ENCODE measurements around the gene ATAD3C.
"Not testable (repeated sequence)": the region's sequence is repeated elsewhere in the genome, so short reads cannot be mapped to it uniquely, and the experiment has no call there.

ATAD3C gene

DNA sequence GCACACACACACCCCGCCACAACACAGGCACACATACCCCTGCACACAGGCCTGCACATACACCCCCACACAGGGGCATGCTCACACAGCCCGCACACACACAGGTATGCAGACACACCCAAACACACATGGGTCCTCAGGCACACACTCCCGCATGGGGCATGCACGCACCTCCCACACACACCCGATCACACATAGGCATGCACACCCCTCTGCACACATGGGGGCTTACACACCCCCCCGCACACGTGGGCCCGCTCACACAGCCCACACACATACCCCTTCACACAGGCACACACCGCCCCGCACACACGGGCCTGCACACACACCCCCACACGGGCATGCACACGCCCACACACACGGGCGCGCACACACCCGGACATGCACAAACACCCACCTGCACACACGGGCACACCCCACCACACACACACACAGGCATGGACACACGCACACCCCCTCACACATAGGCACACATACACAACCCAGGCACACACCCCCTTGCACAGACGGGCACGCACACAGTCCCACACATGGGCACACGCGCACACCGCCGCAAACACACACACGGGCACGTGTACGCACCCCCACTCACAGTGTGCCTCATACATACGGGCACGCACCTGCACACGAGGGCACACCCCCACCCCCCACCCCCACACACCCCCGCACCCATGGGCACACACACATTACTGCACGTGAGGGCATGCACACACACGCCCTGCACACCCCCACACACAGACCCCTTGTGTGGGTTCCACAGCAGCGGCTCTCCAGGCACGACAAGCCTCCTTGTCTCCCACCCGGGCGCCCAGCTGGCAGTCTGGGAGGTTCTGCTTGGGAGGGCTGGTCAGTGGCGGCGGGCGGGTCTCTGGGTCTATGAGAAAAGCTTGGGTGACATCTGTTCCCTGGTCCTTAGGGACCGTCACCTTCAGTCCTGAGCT lies 30.3 kb downstream of the ATAD3C start:
- no peak for DNase-seq

GRCh38 chr1:1480488-1480867 lies 31.0 kb downstream of the ATAD3C start:
- not testable (repeated sequence) for DNase-seq

GRCh38 chr1:1481811-1482210 lies 32.3 kb downstream of the ATAD3C start:
- not testable (repeated sequence) for DNase-seq

DNA sequence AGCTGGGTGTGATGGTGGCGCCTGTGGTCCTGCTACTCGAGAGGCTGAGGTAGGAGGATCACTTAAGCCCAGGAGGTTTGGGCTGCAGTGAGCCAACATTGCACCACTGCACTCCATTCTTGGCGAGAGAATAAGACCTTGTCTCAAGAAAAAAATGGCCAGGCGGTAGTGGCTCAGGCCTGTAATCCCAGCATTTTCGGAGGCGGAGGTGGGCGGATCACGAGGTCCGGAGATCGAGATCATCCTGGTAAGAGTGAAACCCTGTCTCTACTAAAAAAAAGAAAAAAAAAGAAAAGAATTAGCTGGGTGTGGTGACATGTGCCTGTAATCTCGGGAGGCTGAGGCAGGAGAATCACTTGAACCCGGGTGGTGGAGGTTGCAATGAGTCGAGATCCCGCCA lies 33.4 kb downstream of the ATAD3C start:
- DNase-seq: no peak

GRCh38 chr1:1483714-1484113 lies 34.2 kb downstream of the ATAD3C start:
- no peak for DNase-seq

DNA sequence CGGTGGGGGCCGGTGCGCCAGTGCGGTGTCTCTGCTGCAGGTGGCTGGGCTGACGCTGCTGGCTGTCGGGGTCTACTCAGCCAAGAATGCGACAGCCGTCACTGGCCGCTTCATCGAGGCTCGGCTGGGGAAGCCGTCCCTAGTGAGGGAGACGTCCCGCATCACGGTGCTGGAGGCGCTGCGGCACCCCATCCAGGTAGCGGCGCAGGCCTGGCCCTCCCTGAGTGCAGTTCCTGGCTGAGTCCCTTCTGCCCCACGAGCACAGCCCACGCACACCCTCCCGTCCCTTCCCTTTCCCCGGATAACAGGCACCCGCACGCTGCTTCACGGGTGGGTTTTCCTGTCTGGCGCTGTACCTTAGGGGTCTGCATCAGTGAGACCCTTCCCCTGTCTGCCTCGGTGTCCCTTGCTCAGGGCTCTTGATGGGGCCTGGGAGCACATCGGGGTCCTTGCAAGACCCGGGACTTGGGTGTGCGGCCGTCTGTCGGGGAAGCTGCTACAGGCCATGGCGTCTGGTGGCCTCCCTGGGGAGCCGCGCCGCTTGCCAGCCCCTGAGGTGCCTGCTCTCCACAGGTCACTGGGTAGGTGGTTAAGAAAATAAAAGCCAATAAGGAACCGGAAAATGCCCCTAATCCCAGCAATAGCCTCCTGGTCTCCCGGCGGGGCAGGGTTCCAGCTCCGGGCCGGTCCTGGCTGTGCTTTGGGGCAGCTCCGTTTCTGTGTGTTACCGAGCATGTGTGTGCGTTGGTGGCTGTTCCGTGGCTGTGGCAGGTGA lies 35.7 kb downstream of the ATAD3C start:
- not testable (repeated sequence) for DNase-seq

DNA sequence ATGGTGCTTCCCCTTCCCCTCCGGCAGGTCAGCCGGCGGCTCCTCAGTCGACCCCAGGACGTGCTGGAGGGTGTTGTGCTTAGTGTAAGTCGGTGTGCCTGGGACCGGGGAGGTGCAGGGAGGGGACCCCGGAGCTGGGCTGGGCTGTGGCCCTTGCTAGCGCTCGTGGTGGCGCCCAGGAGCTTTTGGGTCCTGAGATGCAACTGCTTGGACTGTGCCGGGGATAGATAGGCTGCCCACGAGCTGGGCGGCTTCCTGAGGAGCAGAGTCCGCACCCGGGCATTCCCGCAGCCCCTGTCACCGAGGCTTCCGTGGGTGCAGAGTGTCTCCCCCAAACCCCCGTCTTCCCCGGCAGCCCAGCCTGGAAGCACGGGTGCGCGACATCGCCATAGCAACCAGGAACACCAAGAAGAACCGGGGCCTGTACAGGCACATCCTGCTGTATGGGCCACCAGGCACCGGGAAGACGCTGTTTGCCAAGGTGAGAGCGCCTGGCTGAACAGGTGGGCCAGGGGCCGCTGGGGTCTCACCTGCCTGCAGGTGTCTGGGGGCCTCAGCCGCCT lies 36.3 kb downstream of the ATAD3C start:
- not testable (repeated sequence) for DNase-seq

DNA sequence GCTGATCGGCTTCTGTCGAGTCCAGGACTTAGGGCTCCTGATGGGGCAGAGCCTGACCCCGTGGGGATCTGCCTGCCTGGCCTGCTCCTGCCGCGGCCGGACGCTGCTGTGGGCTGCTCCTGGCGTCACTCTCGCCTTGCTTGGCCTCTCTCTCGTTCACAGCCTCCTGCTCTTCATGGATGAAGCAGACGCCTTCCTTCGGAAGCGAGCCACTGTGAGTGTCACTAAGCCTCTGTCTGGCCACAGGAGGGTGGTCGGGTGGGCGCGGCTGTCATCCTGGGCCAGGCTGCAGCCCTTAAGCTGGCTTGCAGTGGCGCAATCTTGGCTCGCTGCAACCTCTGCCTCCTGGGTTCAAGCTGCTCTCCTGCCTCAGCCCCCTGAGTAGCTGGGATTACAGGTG lies 38.2 kb downstream of the ATAD3C start:
- DNase-seq: no peak

GRCh38 chr1:1489231-1489630 lies 39.7 kb downstream of the ATAD3C start:
- no peak for DNase-seq

DNA sequence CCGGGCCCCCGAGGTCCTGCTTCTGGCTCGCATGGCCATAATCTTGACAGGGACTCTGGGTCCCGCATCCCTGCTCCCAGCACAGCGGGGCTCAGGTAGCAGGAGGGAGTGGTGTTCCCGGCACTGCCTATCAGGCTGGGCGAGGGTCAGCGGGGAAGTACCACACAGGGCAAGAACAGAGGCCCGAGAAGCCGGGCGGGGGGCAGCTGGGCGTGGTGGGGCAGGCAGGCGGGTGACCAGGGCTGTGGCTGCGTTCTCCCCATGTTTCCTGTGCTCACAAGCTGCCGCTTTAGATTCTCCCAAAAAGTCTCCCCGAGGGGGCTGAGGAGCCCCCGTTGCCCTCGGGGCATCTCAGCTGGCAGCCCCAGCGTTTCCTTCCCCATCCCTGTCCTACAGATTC lies 40.4 kb downstream of the ATAD3C start:
- DNase-seq: no peak

- no peak for DNase-seq
Measured at GRCh38 chr1:1490633-1491230, 41.2 kb downstream of the ATAD3C start.

DNA sequence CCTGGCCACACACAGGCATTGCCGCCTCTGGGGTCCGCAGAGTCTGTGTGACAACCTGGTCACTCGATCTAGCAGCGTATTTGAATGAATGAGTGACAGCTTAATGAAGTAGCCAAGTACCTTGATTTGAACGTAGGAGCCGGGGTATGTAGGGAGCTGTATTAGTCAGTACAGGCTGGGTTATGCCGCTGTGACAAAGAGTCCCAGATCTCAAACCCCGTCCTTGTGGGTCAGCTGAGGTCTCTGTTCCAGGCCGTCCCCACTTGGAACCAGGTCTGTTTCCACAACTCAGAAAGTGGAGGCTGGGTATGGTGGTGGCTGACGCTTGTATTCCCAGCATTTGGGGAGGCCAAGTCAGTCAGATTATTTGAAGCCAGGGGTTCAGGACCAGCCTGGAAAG lies 42.1 kb downstream of the ATAD3C start:
- no peak for DNase-seq

DNA sequence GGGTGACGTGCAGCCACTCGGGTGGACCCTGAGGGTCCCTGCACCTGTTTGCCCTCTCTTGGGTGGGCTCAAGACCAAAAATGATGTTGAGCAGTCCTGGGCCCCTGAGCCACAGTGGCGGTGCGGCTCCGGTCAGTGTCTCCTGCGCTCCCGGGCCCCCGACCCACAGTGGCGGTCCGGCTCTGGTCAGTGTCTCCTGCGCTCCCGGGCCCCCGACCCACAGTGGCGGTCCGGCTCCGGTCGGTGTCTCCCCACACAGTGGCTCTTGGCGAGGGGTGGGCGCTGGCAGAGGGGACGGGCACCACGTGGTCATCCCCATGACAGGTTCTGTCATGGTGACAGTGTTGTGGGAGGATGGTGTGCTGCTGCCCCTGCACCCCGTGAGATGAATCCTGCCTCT lies 44.8 kb downstream of the ATAD3C start:
- DNase-seq: not testable (repeated sequence)

- DNase-seq: not testable (repeated sequence)
Measured at GRCh38 chr1:1495461-1495975, 46.0 kb downstream of the ATAD3C start.

- peak; percentile 60 to 91 for DNase-seq
Measured at GRCh38 chr1:1504777-1505365, 55.4 kb downstream of the ATAD3C start.

GRCh38 chr1:1505366-1505798 lies 55.9 kb downstream of the ATAD3C start:
- peak in 1 of 2 experiments; percentile 21 for DNase-seq

GRCh38 chr1:1505801-1506200 lies 56.3 kb downstream of the ATAD3C start:
- DNase-seq: not testable (repeated sequence)

GRCh38 chr1:1507305-1507704 lies 57.8 kb downstream of the ATAD3C start:
- DNase-seq: no peak

GRCh38 chr1:1508775-1509464 lies 59.4 kb downstream of the ATAD3C start:
- not testable (repeated sequence) for DNase-seq

- not testable (repeated sequence) for DNase-seq
Measured at GRCh38 chr1:1509465-1509850, 60.0 kb downstream of the ATAD3C start.

DNA sequence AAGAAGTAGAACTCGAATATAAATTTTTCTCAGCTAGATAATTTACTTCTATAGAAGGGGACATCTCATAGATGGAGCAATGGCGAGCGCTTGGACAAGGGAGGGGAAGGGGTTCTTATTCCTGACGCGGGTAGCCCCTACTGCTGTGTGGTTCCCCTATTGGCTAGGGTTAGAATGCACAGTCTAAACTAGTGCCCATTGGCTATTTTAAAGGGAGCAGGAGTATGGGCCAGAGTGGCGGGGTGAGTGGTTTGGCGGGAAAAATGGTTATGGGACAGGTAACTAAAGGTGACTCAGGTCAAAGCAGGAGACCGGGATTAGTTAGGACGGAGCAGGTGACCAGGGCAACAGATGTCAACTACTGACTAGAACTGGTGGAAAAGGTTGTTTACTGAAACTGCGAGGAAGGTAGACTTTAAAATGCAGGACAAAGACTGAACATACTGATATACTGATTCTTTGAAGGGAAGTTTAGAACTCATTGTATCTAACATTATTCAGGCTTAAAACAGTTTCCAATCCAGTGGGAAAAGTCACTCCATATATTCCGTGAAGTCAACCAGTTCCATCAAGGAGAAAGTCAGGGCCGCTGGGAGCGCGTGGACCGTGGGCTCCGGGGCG lies 61.5 kb downstream of the ATAD3C start:
- DNase-seq: no peak
